HCT116 (cell line): ENCODE results near the gene CHCHD4. TPM values are rescaled to one million over a fixed set of nuclear protein-coding genes. Genes with fewer than 3 reads are reported as not detected.
"Not testable (repeated sequence)": the region's sequence is repeated elsewhere in the genome, so short reads cannot be mapped to it uniquely, and the experiment has no call there.

Source experiments
- ATAC-seq: fragments of 200-7000 bp; cut with Tn5 transposase; 2 replicates; pipeline ENCODE4 v1.9.1; 2020; ENCODE audit warnings: mild to moderate bottlenecking, moderate library complexity
- BruUV-seq: library from RNA; stranded (reverse); fragments of 400-500 nt; replicated peaks from 2 replicates; lab custom pipeline; 2021; lab: Mats Ljungman, UMichigan
- CTCF ChIA-PET: fragments of 300-600 bp; sonication (Branson Sonifier 250); formaldehyde crosslinking; loops from one replicate; lab custom pipeline; 2021; ENCODE audit warnings: antibody characterized with exemption; lab: Charles Lee
- POLR2A ChIA-PET: fragments of 300-600, 350-600 bp; sonication (Branson Sonifier 250); formaldehyde crosslinking; loops from one replicate; lab custom pipeline; 2021; ENCODE audit warnings: antibody characterized with exemption; lab: Charles Lee
- RAD21 ChIA-PET, 2 experiments: fragments of 300-600 bp; sonication (Branson Sonifier 250); formaldehyde crosslinking; loops; one replicate each; lab custom pipeline; 2023; ENCODE audit warnings: low total read pairs in 2 of 2; ENCODE audit not compliant: uncharacterized antibody in 2 of 2, unreplicated experiment in 2 of 2, low non-redundant PET in 1 of 2; lab: Charles Lee
- DNase-seq: peaks from one replicate; pipeline ENCODE4 v3.0.0-alpha.2; 2010; ENCODE audit warnings: low read depth, low spot score
- H2AFZ ChIP-seq: fragments of 200-600 bp; shearing (Covaris generic), sonication (generic); 2 replicates; pipeline ENCODE4 v1.6.1; 2017; ENCODE audit warnings: low read depth, mixed run types, mixed read lengths, antibody characterized with exemption, low read length; ENCODE audit not compliant: poor library complexity, severe bottlenecking
- H3K27ac ChIP-seq: 2 replicates; pipeline ENCODE4 v1.5.1; 2012; ENCODE audit warnings: low read depth, low read length
- H3K27me3 ChIP-seq: fragments of 200-600 bp; sonication (generic); 2 replicates; pipeline ENCODE4 v1.6.1; 2016; ENCODE audit warnings: mixed run types, low read length, mixed read lengths; ENCODE audit not compliant: insufficient read depth
- H3K36me3 ChIP-seq, 2 experiments: fragments of 200-500 bp in 1 of 2; fragments of 200-600 bp in 1 of 2; sonication (Bioruptor generic) in 1 of 2; sonication (generic) in 1 of 2; 2 replicates each; pipeline versions ENCODE4 v1.5.1 to v1.6.1; 2014 to 2016; ENCODE audit warnings: low read length in 2 of 2, inconsistent platforms in 1 of 2, mixed read lengths in 1 of 2, mixed run types in 1 of 2; ENCODE audit not compliant: insufficient read depth in 2 of 2, control insufficient read depth in 1 of 2
- H3K4me1 ChIP-seq, 2 experiments: fragments of 200-600 bp in 1 of 2; sonication (generic) in 1 of 2; 2 replicates each; pipeline versions ENCODE4 v1.5.1 to v1.6.1; 2012 to 2017; ENCODE audit warnings: low read length in 2 of 2, inconsistent platforms in 1 of 2, mild to moderate bottlenecking in 1 of 2, mixed read lengths in 1 of 2, mixed run types in 1 of 2, moderate library complexity in 1 of 2; ENCODE audit not compliant: insufficient read depth in 2 of 2, control insufficient read depth in 1 of 2
- H3K4me2 ChIP-seq: fragments of 200-600 bp; sonication (generic); 2 replicates; pipeline ENCODE4 v1.6.1; 2017; ENCODE audit warnings: mixed run types, low read length, mixed read lengths
- H3K4me3 ChIP-seq, 2 experiments: fragments of 200-600 bp in 1 of 2; sonication (generic) in 1 of 2; replicated peaks in 1 of 2; 2 replicates each; pipeline ENCODE4 v1.5.1; 2011 to 2016; ENCODE audit warnings: low read length in 2 of 2, control low read depth in 1 of 2, low read depth in 1 of 2, mild to moderate bottlenecking in 1 of 2, mixed read lengths in 1 of 2, mixed run types in 1 of 2
- H3K79me2 ChIP-seq: fragments of 200-600 bp; sonication (generic); 2 replicates; pipeline ENCODE4 v1.6.1; 2017; ENCODE audit warnings: mild to moderate bottlenecking, mixed run types, low read length, moderate library complexity, mixed read lengths; ENCODE audit not compliant: insufficient read depth
- H3K9ac ChIP-seq: fragments of 200-600 bp; sonication (generic); 2 replicates; pipeline ENCODE4 v1.6.1; 2016; ENCODE audit warnings: low read length, mixed read lengths
- H3K9me2 ChIP-seq: fragments of 200-600 bp; sonication (generic), shearing (Covaris generic); 2 replicates; pipeline ENCODE4 v1.6.1; 2017; ENCODE audit warnings: mixed run types, mild to moderate bottlenecking, moderate library complexity; ENCODE audit not compliant: insufficient read depth
- H3K9me3 ChIP-seq, 2 experiments: fragments of 200-500 bp in 1 of 2; fragments of 200-600 bp in 1 of 2; sonication (Bioruptor generic) in 1 of 2; sonication (generic) in 1 of 2; 2 replicates each; pipeline ENCODE4 v1.6.1; 2014 to 2017; ENCODE audit warnings: low read length in 2 of 2, mixed read lengths in 2 of 2, inconsistent platforms in 1 of 2, low read depth in 1 of 2, mild to moderate bottlenecking in 1 of 2, mixed run types in 1 of 2, moderate library complexity in 1 of 2; ENCODE audit not compliant: control insufficient read depth in 1 of 2, insufficient read depth in 1 of 2
- H4K20me1 ChIP-seq: fragments of 200-600 bp; sonication (generic), shearing (Covaris generic); 2 replicates; pipeline ENCODE4 v1.6.1; 2017; ENCODE audit warnings: mixed run types, mild to moderate bottlenecking, moderate library complexity; ENCODE audit not compliant: insufficient read depth
- ATF3 ChIP-seq: IDR thresholded peaks from 2 replicates; pipeline ENCODE4 v1.6.1; 2012
- CBX3 ChIP-seq: IDR thresholded peaks from 2 replicates; pipeline ENCODE4 v1.6.1; 2012; ENCODE audit warnings: low read depth
- CEBPB ChIP-seq: IDR thresholded peaks from 2 replicates; pipeline ENCODE4 v1.6.1; 2012; ENCODE audit warnings: low read depth
- EGR1 ChIP-seq: IDR thresholded peaks from 2 replicates; pipeline ENCODE4 v1.6.1; 2012; ENCODE audit warnings: low read depth
- ELF1 ChIP-seq: IDR thresholded peaks from 2 replicates; pipeline ENCODE4 v1.6.1; 2012; ENCODE audit warnings: low read depth, borderline replicate concordance
- EZH2phosphoT487 ChIP-seq: fragments of 200-600 bp; IDR thresholded peaks from 2 replicates; pipeline ENCODE4 v1.6.1; 2018; ENCODE audit warnings: antibody characterized with exemption, borderline replicate concordance
- FOSL1 ChIP-seq: IDR thresholded peaks from 2 replicates; pipeline ENCODE4 v1.6.1; 2012; ENCODE audit warnings: low read depth
- POLR2A ChIP-seq: IDR thresholded peaks from 2 replicates; pipeline ENCODE4 v1.7.0; 2011; ENCODE audit warnings: borderline replicate concordance; ENCODE audit not compliant: insufficient read depth, insufficient read length; ENCODE audit errors: extremely low read depth
- POLR2AphosphoS5 ChIP-seq: IDR thresholded peaks from 2 replicates; pipeline ENCODE4 v1.6.1; 2011; ENCODE audit warnings: mild to moderate bottlenecking, low read depth, low read length, moderate library complexity
- RAD21 ChIP-seq: IDR thresholded peaks from 2 replicates; pipeline ENCODE4 v1.6.1; 2012; ENCODE audit warnings: low read depth, mild to moderate bottlenecking
- SP1 ChIP-seq: IDR thresholded peaks from 2 replicates; pipeline ENCODE4 v1.6.1; 2012; ENCODE audit warnings: low read depth
- SRF ChIP-seq: IDR thresholded peaks from 2 replicates; pipeline ENCODE4 v1.6.1; 2012; ENCODE audit warnings: low read depth
- TCF7L2 ChIP-seq: IDR thresholded peaks from 2 replicates; pipeline ENCODE4 v1.7.0; 2011; ENCODE audit warnings: borderline replicate concordance, inconsistent platforms; ENCODE audit not compliant: insufficient read depth, insufficient read length; ENCODE audit errors: extremely low read depth
- YY1 ChIP-seq: IDR thresholded peaks from 2 replicates; pipeline ENCODE4 v1.6.1; 2011; ENCODE audit warnings: low read length, low read depth, moderate library complexity, mild to moderate bottlenecking; ENCODE audit not compliant: insufficient replicate concordance; ENCODE audit errors: extremely low read depth
- ZFX ChIP-seq: fragments of 450-650 bp; IDR thresholded peaks from 2 replicates; pipeline ENCODE4 v1.6.1; 2017
- ZNF274 ChIP-seq: fragments of 200-500 bp; sonication (Bioruptor generic); IDR thresholded peaks from 2 replicates; pipeline ENCODE4 v1.6.1; 2014; ENCODE audit warnings: mild to moderate bottlenecking, low read depth, low read length, inconsistent platforms
- intact Hi-C: fragments of 100-400 bp; cut with micrococcal nuclease; formaldehyde crosslinking; loops from 2 replicates; pipeline ENCODE4 v1.10.0; 2022
- total RNA-seq: library from RNA; stranded (reverse); gene quantifications from one replicate; pipeline ENCODE4 v1.2.1, GENCODE V29; 2021; ENCODE audit not compliant: unreplicated experiment
- TF ChIP-seq, protein P1 (sequence below): IDR thresholded peaks from 2 replicates; pipeline ENCODE4 v1.6.1; 2012
- TF ChIP-seq, protein P2 (sequence below): IDR thresholded peaks from 2 replicates; pipeline ENCODE4 v1.6.1; 2011; ENCODE audit warnings: mild to moderate bottlenecking, low read length, moderate library complexity; ENCODE audit not compliant: insufficient replicate concordance; ENCODE audit errors: extremely low read depth

The CHCHD4 gene
- total RNA-seq, 1 experiment from 2014 or later, result 24.6 TPM

DNA sequence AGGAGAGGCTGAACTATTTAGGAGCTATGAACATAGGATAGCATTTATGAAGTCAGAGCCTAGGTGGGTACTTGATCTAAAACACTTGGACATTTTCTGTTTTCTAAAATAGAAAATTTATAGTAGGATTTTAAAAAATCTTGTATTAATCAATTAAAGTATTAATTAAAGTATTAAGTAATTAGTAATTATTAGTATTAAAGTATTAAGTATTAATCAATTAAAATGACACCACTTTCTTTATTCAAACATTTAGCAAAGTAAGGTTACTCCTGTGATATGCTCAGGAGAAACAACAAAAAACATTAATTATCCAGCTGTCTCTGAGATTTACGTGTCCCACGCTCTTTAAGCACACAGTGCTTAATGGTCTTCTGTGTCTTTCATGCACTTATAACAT lies 32.2 kb downstream of the CHCHD4 start:
- Histone ChIP-seq H3K79me2 (no peaks in the 10 kb centered on the region), H3K36me3 (no peaks in the 10 kb centered on the region), H3K9ac (no peak overlapping the region), H2AFZ (no peak overlapping the region), H4K20me1 (no peaks in the 10 kb centered on the region), H3K27me3 (no peaks in the 10 kb centered on the region), H3K9me3 (peaks cover 0 to 7% of the 10 kb centered on the region in 2 experiments; a peak in 1 of 4 replicates), H3K4me1 (no peaks in the 10 kb centered on the region), H3K4me2 (no peak overlapping the region), H3K9me2 (peaks cover 2% of the 10 kb centered on the region; the same call in 1 of the 2 replicates), H3K27ac (no peak overlapping the region), H3K4me3 (no peak overlapping the region)
- TF ChIP-seq, protein P1, sequence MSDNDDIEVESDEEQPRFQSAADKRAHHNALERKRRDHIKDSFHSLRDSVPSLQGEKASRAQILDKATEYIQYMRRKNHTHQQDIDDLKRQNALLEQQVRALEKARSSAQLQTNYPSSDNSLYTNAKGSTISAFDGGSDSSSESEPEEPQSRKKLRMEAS, result no peak
- TF ChIP-seq SP1 (no peak), POLR2A (no peak), FOSL1 (no peak), ZFX (no peak), ELF1 (no peak), YY1 (no peak), TCF7L2 (no peak), CEBPB (no peak), SRF (no peak), ATF3 (no peak), RAD21 (no peak), CBX3 (no peak), POLR2AphosphoS5 (no peak), EGR1 (no peak), EZH2phosphoT487 (no peak), ZNF274 (no peak)
- TF ChIP-seq, protein P2, sequence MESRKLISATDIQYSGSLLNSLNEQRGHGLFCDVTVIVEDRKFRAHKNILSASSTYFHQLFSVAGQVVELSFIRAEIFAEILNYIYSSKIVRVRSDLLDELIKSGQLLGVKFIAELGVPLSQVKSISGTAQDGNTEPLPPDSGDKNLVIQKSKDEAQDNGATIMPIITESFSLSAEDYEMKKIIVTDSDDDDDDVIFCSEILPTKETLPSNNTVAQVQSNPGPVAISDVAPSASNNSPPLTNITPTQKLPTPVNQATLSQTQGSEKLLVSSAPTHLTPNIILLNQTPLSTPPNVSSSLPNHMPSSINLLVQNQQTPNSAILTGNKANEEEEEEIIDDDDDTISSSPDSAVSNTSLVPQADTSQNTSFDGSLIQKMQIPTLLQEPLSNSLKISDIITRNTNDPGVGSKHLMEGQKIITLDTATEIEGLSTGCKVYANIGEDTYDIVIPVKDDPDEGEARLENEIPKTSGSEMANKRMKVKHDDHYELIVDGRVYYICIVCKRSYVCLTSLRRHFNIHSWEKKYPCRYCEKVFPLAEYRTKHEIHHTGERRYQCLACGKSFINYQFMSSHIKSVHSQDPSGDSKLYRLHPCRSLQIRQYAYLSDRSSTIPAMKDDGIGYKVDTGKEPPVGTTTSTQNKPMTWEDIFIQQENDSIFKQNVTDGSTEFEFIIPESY, result no peak
- BruUV-seq, result no TSS peak
- RAD21 ChIA-PET, result no interaction called here
- intact Hi-C loops, result no loop called here
- ATAC-seq, result no peak
- POLR2A ChIA-PET, result no interaction called here
- DNase-seq, result no peak
- CTCF ChIA-PET, result no interaction called here

DNA sequence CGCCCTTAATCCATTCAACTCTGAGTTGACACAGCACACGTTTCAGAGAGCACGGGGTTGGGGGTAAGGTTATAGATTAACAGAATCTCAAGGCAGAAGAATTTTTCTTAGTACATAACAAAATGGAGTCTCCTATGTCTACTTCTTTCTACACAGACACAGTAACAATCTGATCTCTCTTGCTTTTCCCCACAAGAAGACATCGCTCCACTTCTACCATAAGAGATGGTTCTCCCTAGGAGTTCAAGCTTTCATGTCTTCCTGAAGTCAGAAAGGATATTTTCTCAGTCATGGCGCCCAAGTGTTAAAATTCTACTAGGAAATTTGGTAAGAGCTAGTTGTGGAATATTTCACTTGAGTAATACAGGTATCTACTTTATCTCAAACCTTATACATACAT lies 32.7 kb downstream of the CHCHD4 start:
- H3K9me2 ChIP-seq, H3K4me2 ChIP-seq, intact Hi-C loops, ATAC-seq, DNase-seq, BruUV-seq, H3K9ac ChIP-seq, POLR2A ChIA-PET, H3K4me1 ChIP-seq, RAD21 ChIA-PET, H4K20me1 ChIP-seq, CTCF ChIA-PET, H3K27me3 ChIP-seq, H3K4me3 ChIP-seq, H3K27ac ChIP-seq, H3K36me3 ChIP-seq, H3K79me2 ChIP-seq, H3K9me3 ChIP-seq: not testable (repeated sequence)
- peak overlapping the region; percentile 45 for H2AFZ ChIP-seq
